GM23338 (cell line): ENCODE measurements around the gene LDB3. TPM values are rescaled to one million over a fixed set of nuclear protein-coding genes. Genes with fewer than 3 reads are reported as not detected.

ENCODE experiments used
- ATAC-seq: fragments of 200-7000 bp; cut with Tn5 transposase; 3 replicates; pipeline ENCODE4 v1.9.1; 2020
- DNase-seq: peaks from one replicate; pipeline ENCODE4 v3.0.0-alpha.2; 2015; ENCODE audit warnings: low spot score
- H2AFZ ChIP-seq: fragments of 200-600 bp; sonication (generic); 2 replicates; pipeline ENCODE4 v1.8.0; 2016; ENCODE audit warnings: antibody characterized with exemption, mild to moderate bottlenecking, moderate library complexity
- H3F3A ChIP-seq: fragments of 200-600 bp; sonication (generic); replicated peaks from 2 replicates; pipeline ENCODE4 v1.8.0; 2017; ENCODE audit warnings: antibody characterized with exemption, mixed run types, low read depth
- H3K27ac ChIP-seq: fragments of 200-600 bp; sonication (generic); 2 replicates; pipeline ENCODE4 v1.6.1; 2016; ENCODE audit warnings: low read depth
- H3K27me3 ChIP-seq: fragments of 200-600 bp; sonication (generic); 2 replicates; pipeline ENCODE4 v1.8.0; 2016; ENCODE audit warnings: mild to moderate bottlenecking, mixed run types, moderate library complexity; ENCODE audit not compliant: insufficient read depth
- H3K36me3 ChIP-seq: fragments of 200-600 bp; sonication (generic); 2 replicates; pipeline ENCODE4 v1.8.0; 2016; ENCODE audit warnings: mild to moderate bottlenecking; ENCODE audit not compliant: insufficient read depth
- H3K4me1 ChIP-seq: fragments of 200-600 bp; sonication (generic); 2 replicates; pipeline ENCODE4 v1.8.0; 2016; ENCODE audit warnings: mild to moderate bottlenecking, moderate library complexity; ENCODE audit not compliant: insufficient read depth
- H3K4me2 ChIP-seq: fragments of 200-600 bp; sonication (generic); 2 replicates; pipeline ENCODE4 v1.7.1; 2017; ENCODE audit warnings: mixed run types
- H3K4me3 ChIP-seq: fragments of 200-600 bp; sonication (generic); 2 replicates; pipeline ENCODE4 v1.6.1; 2016; ENCODE audit warnings: mixed run types
- H3K79me2 ChIP-seq: fragments of 200-600 bp; sonication (generic); replicated peaks from 2 replicates; pipeline ENCODE4 v1.8.0; 2017; ENCODE audit warnings: mild to moderate bottlenecking; ENCODE audit not compliant: insufficient read depth
- H3K9me2 ChIP-seq: fragments of 200-600 bp; sonication (generic); 2 replicates; pipeline ENCODE4 v1.8.0; 2017; ENCODE audit not compliant: insufficient read depth
- H4K20me1 ChIP-seq: fragments of 200-600 bp; sonication (generic); replicated peaks from 2 replicates; pipeline ENCODE4 v1.8.0; 2017; ENCODE audit warnings: mild to moderate bottlenecking; ENCODE audit not compliant: insufficient read depth
- H3K27ac Mint-ChIP-seq: 2 replicates; pipeline ENCODE4 v1.8.0; 2020; ENCODE audit warnings: inconsistent platforms, mild to moderate bottlenecking, moderate library complexity, mixed read lengths
- H3K27me3 Mint-ChIP-seq: 3 replicates; pipeline ENCODE4 v1.8.0; 2022; ENCODE audit warnings: low read depth, mild to moderate bottlenecking, moderate library complexity, mixed read lengths, inconsistent platforms; ENCODE audit not compliant: insufficient read depth, poor library complexity
- H3K36me3 Mint-ChIP-seq: 3 replicates; pipeline ENCODE4 v1.8.0; 2021; ENCODE audit warnings: low read depth, mild to moderate bottlenecking, inconsistent platforms, moderate library complexity, mixed read lengths
- H3K4me1 Mint-ChIP-seq: 3 replicates; pipeline ENCODE4 v1.8.0; 2020; ENCODE audit warnings: mild to moderate bottlenecking, inconsistent platforms, mixed read lengths
- H3K4me3 Mint-ChIP-seq: 3 replicates; pipeline ENCODE4 v1.8.0; 2021; ENCODE audit warnings: moderate library complexity, mild to moderate bottlenecking, inconsistent platforms, mixed read lengths
- H3K9me3 Mint-ChIP-seq: 3 replicates; pipeline ENCODE4 v1.8.0; 2020; ENCODE audit warnings: moderate library complexity, mild to moderate bottlenecking, inconsistent platforms, mixed read lengths
- CREB1 ChIP-seq: fragments of 250-450 bp; sonication (Bioruptor Pico); IDR thresholded peaks from 2 replicates; pipeline ENCODE4 v1.5.0; 2020; ENCODE audit warnings: low read depth, mild to moderate bottlenecking, moderate library complexity
- CTCF ChIP-seq, 2 experiments: fragments of 200-600 bp in 1 of 2; sonication (generic) in 1 of 2; conservative IDR thresholded peaks; 2 replicates each; pipeline versions ENCODE4 v1.5.1 to v1.6.1; 2016 to 2017; ENCODE audit warnings: antibody characterized with exemption in 2 of 2, low read depth in 2 of 2, mild to moderate bottlenecking in 2 of 2, moderate library complexity in 1 of 2
- ETS1 ChIP-seq: IDR thresholded peaks from 2 replicates; pipeline ENCODE4 v1.6.1; 2016; ENCODE audit warnings: antibody characterized with exemption
- EZH2 ChIP-seq: fragments of 200-600 bp; sonication (generic); IDR thresholded peaks from one replicate; pipeline ENCODE4 v1.8.0; 2017; ENCODE audit warnings: antibody characterized with exemption, mild to moderate bottlenecking, low read depth; ENCODE audit not compliant: unreplicated experiment
- EZH2phosphoT487 ChIP-seq: fragments of 200-600 bp; sonication (generic); IDR thresholded peaks from one replicate; pipeline ENCODE4 v1.8.1; 2018; ENCODE audit warnings: antibody characterized with exemption; ENCODE audit not compliant: unreplicated experiment
- JUNB ChIP-seq: IDR thresholded peaks from one replicate; pipeline ENCODE4 v1.6.1; 2016; ENCODE audit warnings: antibody characterized with exemption; ENCODE audit not compliant: unreplicated experiment
- NANOG ChIP-seq: IDR thresholded peaks from 2 replicates; pipeline ENCODE4 v1.6.1; 2016; ENCODE audit warnings: antibody characterized with exemption, borderline replicate concordance
- POLR2AphosphoS5 ChIP-seq: IDR thresholded peaks from 2 replicates; pipeline ENCODE4 v1.6.1; 2016; ENCODE audit warnings: antibody characterized with exemption, low read depth
- REST ChIP-seq: IDR thresholded peaks from one replicate; pipeline ENCODE4 v1.6.1; 2018; ENCODE audit warnings: antibody characterized with exemption; ENCODE audit not compliant: unreplicated experiment
- STAT1 ChIP-seq: IDR thresholded peaks from one replicate; pipeline ENCODE4 v1.6.1; 2016; ENCODE audit warnings: antibody characterized with exemption; ENCODE audit not compliant: unreplicated experiment
- ZNF114 ChIP-seq: fragments of 250-450 bp; sonication (Bioruptor Pico); IDR thresholded peaks from 2 replicates; pipeline ENCODE4 v1.5.0; 2020; ENCODE audit warnings: mild to moderate bottlenecking, moderate library complexity
- ZNF331 ChIP-seq: fragments of 250-450 bp; sonication (Bioruptor Pico); IDR thresholded peaks from 2 replicates; pipeline ENCODE4 v1.5.0; 2020; ENCODE audit warnings: low read depth, mild to moderate bottlenecking, moderate library complexity
- ZNF462 ChIP-seq: fragments of 250-450 bp; sonication (Bioruptor Pico); IDR thresholded peaks from 2 replicates; pipeline ENCODE4 v1.5.0; 2020; ENCODE audit warnings: mild to moderate bottlenecking, moderate library complexity
- polyA plus RNA-seq: library from polyadenylated mRNA; unstranded; fragments of >200 nt; fragmentation: Nextera tagmentation; extraction: Ambion mirVana; gene quantifications from 2 replicates; pipeline ENCODE4 v1.2.1, GENCODE V29; 2016
- total RNA-seq: library from RNA; depleted of rRNA; stranded (reverse); fragments of >200 nt; shearing (Covaris generic); gene quantifications from 2 replicates; pipeline ENCODE4 v1.2.3, GENCODE V29; 2014

The LDB3 gene
- total and polyA plus RNA-seq, 2 experiments from 2014 or later: 0.14 to 0.16 TPM

- Mint-ChIP-seq H3K36me3 (no peaks in the 10 kb centered on the region), H3K4me3 (no peak overlapping the region), H3K27me3 (peaks cover 14% of the 10 kb centered on the region), H3K27ac (no peak overlapping the region), H3K9me3 (no peaks in the 10 kb centered on the region), H3K4me1 (peaks cover 14% of the 10 kb centered on the region; the same call in 2 of the 3 replicates)
- Histone ChIP-seq H3K4me1 (peaks cover 4% of the 10 kb centered on the region; the same call in 1 of the 2 replicates), H3K27me3 (peaks cover 21% of the 10 kb centered on the region), H3K4me3 (no peak overlapping the region), H4K20me1 (no peaks in the 10 kb centered on the region), H3K9me2 (no peaks in the 10 kb centered on the region), H3K27ac (no peak overlapping the region), H3K79me2 (no peaks in the 10 kb centered on the region), H3F3A (peaks cover 8% of the 10 kb centered on the region; the same call in 1 of the 2 replicates), H3K4me2 (no peak overlapping the region), H2AFZ (no peak overlapping the region), H3K36me3 (no peaks in the 10 kb centered on the region)
- TF ChIP-seq ZNF331 (CRISPR knock-in tag) (no peak), JUNB (no peak), NANOG (no peak), ZNF462 (CRISPR knock-in tag) (no peak), REST (no peak), CTCF (conservative IDR thresholded peaks at IDR 0.05; ENCODE audit: low read depth in 2 of 2) (no peak), POLR2AphosphoS5 (no peak), ZNF114 (no peak), ETS1 (no peak), EZH2 (no peak), STAT1 (no peak), CREB1 (CRISPR knock-in tag) (no peak), EZH2phosphoT487 (no peak)
- no peak for ATAC-seq
- no peak for DNase-seq
Measured at GRCh38 chr10:86628311-86628710, 40.0 kb upstream of the LDB3 start.
